ENCODE data around the gene KRR1. TPM values are rescaled to one million over a fixed set of nuclear protein-coding genes. Genes with fewer than 3 reads are reported as not detected.
"Not testable (repeated sequence)": the region's sequence is repeated elsewhere in the genome, so short reads cannot be mapped to it uniquely, and the experiment has no call there.

The KRR1 gene
- total RNA-seq, 3 donors from 2014 or later (not counting 1 experiment from before 2014, with no cell fraction given), result 101 to 112 (median 106) TPM

DNA sequence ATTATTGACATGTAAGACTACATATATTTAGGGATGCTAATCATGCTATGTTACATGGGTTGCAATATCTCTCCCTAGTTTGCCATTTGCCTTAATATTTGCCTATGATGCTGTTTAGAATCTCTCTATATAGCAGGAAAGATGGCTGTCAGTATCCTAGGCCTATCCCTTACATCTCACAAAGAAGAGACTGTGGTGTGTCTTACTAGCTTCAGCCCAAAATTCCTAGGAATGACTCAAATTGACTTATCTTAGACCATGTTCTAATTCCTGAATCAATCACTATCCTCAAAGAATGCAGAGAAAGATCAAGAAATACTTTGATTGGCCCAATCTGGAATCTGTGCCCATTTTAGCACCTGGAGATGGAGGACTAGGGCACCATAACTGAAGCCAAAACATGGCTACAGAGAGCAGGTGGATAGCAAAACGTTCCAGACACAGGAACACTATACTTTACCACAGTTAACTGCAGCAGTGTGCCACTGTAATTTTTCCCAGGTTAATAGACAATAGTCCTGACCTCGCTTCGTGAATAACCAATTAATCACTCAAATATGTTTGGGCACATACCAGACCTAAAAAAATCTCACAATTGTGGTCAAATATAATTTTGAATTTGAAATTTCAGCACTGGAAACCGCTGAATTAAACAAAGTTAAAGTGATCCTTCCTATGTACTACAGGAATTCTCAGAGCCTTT, 63.6 kb downstream of the KRR1 start:
- 77% methylated on average over 3 of the region's 4 CpGs for WGBS (ENCODE audit: insufficient coverage)
- Histone ChIP-seq H3K9me3 (ENCODE audit: control insufficient read depth, insufficient read depth, low read length) (no peaks in the 10 kb centered on the region), H3K4me3 (ENCODE audit: low read length) (no peak overlapping the region), H3K27me3 (ENCODE audit: control insufficient read depth, insufficient read depth, low read length) (no peaks in the 10 kb centered on the region), H3K4me1 (ENCODE audit: control insufficient read depth, insufficient read depth, low read length) (no peaks in the 10 kb centered on the region), H3K27ac (ENCODE audit: low read length) (no peak overlapping the region), H3K36me3 (ENCODE audit: control insufficient read depth, insufficient read depth, low read length) (no peaks in the 10 kb centered on the region)
- no peak overlapping the region for H3K4me3 Mint-ChIP-seq
- no peak for DNase-seq
- peaks cover 0 to 5% of the 10 kb centered on the region in 2 donors for H3K27me3 Mint-ChIP-seq (ENCODE audit: low read depth in 2 of 2)
- H3K4me1 Mint-ChIP-seq, result no peaks in the 10 kb centered on the region
- no peak overlapping the region for H3K27ac Mint-ChIP-seq
- no peaks in the 10 kb centered on the region for H3K9me3 Mint-ChIP-seq
- TF ChIP-seq, protein P1, sequence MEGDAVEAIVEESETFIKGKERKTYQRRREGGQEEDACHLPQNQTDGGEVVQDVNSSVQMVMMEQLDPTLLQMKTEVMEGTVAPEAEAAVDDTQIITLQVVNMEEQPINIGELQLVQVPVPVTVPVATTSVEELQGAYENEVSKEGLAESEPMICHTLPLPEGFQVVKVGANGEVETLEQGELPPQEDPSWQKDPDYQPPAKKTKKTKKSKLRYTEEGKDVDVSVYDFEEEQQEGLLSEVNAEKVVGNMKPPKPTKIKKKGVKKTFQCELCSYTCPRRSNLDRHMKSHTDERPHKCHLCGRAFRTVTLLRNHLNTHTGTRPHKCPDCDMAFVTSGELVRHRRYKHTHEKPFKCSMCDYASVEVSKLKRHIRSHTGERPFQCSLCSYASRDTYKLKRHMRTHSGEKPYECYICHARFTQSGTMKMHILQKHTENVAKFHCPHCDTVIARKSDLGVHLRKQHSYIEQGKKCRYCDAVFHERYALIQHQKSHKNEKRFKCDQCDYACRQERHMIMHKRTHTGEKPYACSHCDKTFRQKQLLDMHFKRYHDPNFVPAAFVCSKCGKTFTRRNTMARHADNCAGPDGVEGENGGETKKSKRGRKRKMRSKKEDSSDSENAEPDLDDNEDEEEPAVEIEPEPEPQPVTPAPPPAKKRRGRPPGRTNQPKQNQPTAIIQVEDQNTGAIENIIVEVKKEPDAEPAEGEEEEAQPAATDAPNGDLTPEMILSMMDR (IDR thresholded peaks at IDR 0.05), result no peak
- no peak for ATAC-seq
- intact Hi-C loops (cut with micrococcal nuclease), result no loop called here
- no peaks in the 10 kb centered on the region for H3K36me3 Mint-ChIP-seq

- no peak overlapping the region for H3K4me3 ChIP-seq (ENCODE audit: low read length)
- no peaks in the 10 kb centered on the region for H3K36me3 ChIP-seq (ENCODE audit: control insufficient read depth, insufficient read depth, low read length)
- ATAC-seq, result no peak
- H3K27ac ChIP-seq (ENCODE audit: low read length), result no peak overlapping the region
- Mint-ChIP-seq H3K27ac (no peak overlapping the region), H3K27me3 (ENCODE audit: low read depth in 2 of 2) (peaks cover 0 to 5% of the 10 kb centered on the region in 2 donors), H3K36me3 (no peaks in the 10 kb centered on the region), H3K9me3 (no peaks in the 10 kb centered on the region), H3K4me1 (no peaks in the 10 kb centered on the region), H3K4me3 (no peak overlapping the region)
- H3K27me3 ChIP-seq (ENCODE audit: control insufficient read depth, insufficient read depth, low read length), result no peaks in the 10 kb centered on the region
- no peaks in the 10 kb centered on the region for H3K9me3 ChIP-seq (ENCODE audit: control insufficient read depth, insufficient read depth, low read length)
- no peaks in the 10 kb centered on the region for H3K4me1 ChIP-seq (ENCODE audit: control insufficient read depth, insufficient read depth, low read length)
- TF ChIP-seq, protein P1 (IDR thresholded peaks at IDR 0.05), result no peak
- intact Hi-C loops (cut with micrococcal nuclease), result no loop called here
- no peak for DNase-seq
Measured at GRCh38 chr12:75446857-75447256, 64.6 kb downstream of the KRR1 start.

GRCh38 chr12:75445137-75445507, 66.3 kb downstream of the KRR1 start:
- H3K4me3 Mint-ChIP-seq; intact Hi-C loops (cut with micrococcal nuclease); H3K9me3 Mint-ChIP-seq: not testable (repeated sequence)

DNA sequence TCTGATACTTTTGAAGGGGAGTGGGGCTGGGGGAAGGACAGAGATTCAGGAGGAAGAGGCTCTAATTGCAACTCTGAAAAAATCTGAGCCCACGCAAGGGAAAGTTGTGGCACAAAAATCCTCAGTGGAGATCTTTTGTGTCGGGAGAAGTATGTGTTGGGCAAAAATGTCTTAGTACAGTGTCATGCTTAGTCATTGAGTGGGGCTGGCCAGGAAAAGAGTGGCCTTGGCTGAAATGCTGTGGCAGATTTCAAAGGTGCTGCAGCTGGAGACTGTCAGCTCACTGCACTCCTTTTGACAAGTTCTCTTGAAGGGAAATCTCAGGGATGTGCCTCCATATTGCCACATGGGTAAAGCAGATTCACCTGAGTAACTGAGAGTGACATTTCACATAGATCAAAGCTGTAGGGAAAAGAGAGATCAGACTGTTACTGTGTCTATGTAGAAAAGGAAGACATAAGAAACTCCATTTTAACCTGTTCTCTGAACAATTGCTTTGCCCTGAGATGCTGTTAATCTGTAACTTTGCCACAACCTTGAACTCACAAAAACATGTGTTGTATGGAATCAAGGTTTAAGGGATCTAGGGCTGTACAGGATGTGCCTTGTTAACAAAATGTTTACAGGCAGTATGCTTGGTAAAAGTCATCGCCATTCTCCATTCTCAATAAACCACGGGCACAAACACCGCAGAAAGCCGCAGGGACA, 66.8 kb downstream of the KRR1 start:
- no peaks in the 10 kb centered on the region for H3K9me3 Mint-ChIP-seq
- Histone ChIP-seq H3K27me3 (ENCODE audit: control insufficient read depth, insufficient read depth, low read length) (no peaks in the 10 kb centered on the region), H3K36me3 (ENCODE audit: control insufficient read depth, insufficient read depth, low read length) (no peaks in the 10 kb centered on the region), H3K4me1 (ENCODE audit: control insufficient read depth, insufficient read depth, low read length) (no peaks in the 10 kb centered on the region), H3K4me3 (ENCODE audit: low read length) (no peak overlapping the region), H3K9me3 (ENCODE audit: control insufficient read depth, insufficient read depth, low read length) (no peaks in the 10 kb centered on the region), H3K27ac (ENCODE audit: low read length) (no peak overlapping the region)
- intact Hi-C loops (cut with micrococcal nuclease), result no loop called here
- ATAC-seq, result no peak
- TF ChIP-seq, protein P1 (IDR thresholded peaks at IDR 0.05), result no peak
- H3K36me3 Mint-ChIP-seq, result no peaks in the 10 kb centered on the region
- H3K4me3 Mint-ChIP-seq, result no peak overlapping the region
- no peaks in the 10 kb centered on the region for H3K4me1 Mint-ChIP-seq
- no peak for DNase-seq
- H3K27ac Mint-ChIP-seq, result no peak overlapping the region
- H3K27me3 Mint-ChIP-seq (ENCODE audit: low read depth in 2 of 2), result peaks cover 0 to 5% of the 10 kb centered on the region in 2 donors
- 85% methylated on average over 6 of the region's 6 CpGs for WGBS (ENCODE audit: insufficient coverage)

More at GRCh38 chr12:75445137-75445507, 66.3 kb downstream of the KRR1 start:
- H3K27me3 ChIP-seq (ENCODE audit: control insufficient read depth, insufficient read depth, low read length); H3K4me1 Mint-ChIP-seq; H3K36me3 Mint-ChIP-seq; H3K4me1 ChIP-seq (ENCODE audit: control insufficient read depth, insufficient read depth, low read length); H3K27me3 Mint-ChIP-seq (ENCODE audit: low read depth in 2 of 2); H3K9me3 ChIP-seq (ENCODE audit: control insufficient read depth, insufficient read depth, low read length); H3K36me3 ChIP-seq (ENCODE audit: control insufficient read depth, insufficient read depth, low read length); H3K27ac Mint-ChIP-seq; ATAC-seq; H3K27ac ChIP-seq (ENCODE audit: low read length); H3K4me3 ChIP-seq (ENCODE audit: low read length); DNase-seq: not testable (repeated sequence)
- 70% methylated on average over 7 of the region's 7 CpGs for WGBS (ENCODE audit: insufficient coverage)

Measured in natural killer cell (primary cell).